B cell (primary cell): ENCODE measurements around the gene RYK.

ENCODE experiments used
- CTCF ChIP-seq: fragments of 200-600 bp; IDR thresholded peaks from one replicate; pipeline ENCODE4 v1.8.0; 2022; ENCODE audit warnings: antibody characterized with exemption, mild to moderate bottlenecking
- EZH2 ChIP-seq: IDR thresholded peaks from 2 replicates; pipeline ENCODE4 v1.6.1; 2012; ENCODE audit warnings: borderline replicate concordance, low read depth, mild to moderate bottlenecking, moderate library complexity, low read length; ENCODE audit not compliant: insufficient read depth, poor library complexity, severe bottlenecking

GRCh38 chr3:134279466-134279865 lies 28.8 kb upstream of the RYK start:
- TF ChIP-seq CTCF: no peak
- TF ChIP-seq EZH2: no peak
